ENCODE results near the gene SLC8A3.

Gene SLC8A3

GRCh38 chr14:70008284-70009262 lies 180.2 kb downstream of the SLC8A3 start:
- WGBS = 65% methylated on average over 6 of the region's 6 CpGs
- Histone ChIP-seq H3K4me1 (ENCODE audit: insufficient read depth, low read length) (peaks cover 13% of the 10 kb centered on the region), H3K27ac (ENCODE audit: low read depth, low read length) (0 out of 2 replicates have a peak overlapping the region, but pooled peaks have one; percentile 9), H3K9me3 (ENCODE audit: insufficient read depth, low read depth, low read length) (no peaks in the 10 kb centered on the region), H3K27me3 (ENCODE audit: insufficient read depth, low read length) (no peaks in the 10 kb centered on the region), H3K36me3 (ENCODE audit: insufficient read depth, low read length) (no peaks in the 10 kb centered on the region), H3K4me3 (ENCODE audit: low read length) (no peak overlapping the region), H3K9ac (ENCODE audit: low read depth, low read length) (no peak overlapping the region)

GRCh38 chr14:70006699-70007098 lies 182.1 kb downstream of the SLC8A3 start:
- no peak overlapping the region for H3K4me3 ChIP-seq (ENCODE audit: low read length)
- 92% methylated on average over 6 of the region's 6 CpGs for WGBS
- no peak overlapping the region for H3K27ac ChIP-seq (ENCODE audit: low read depth, low read length)
- H3K27me3 ChIP-seq (ENCODE audit: insufficient read depth, low read length) = no peaks in the 10 kb centered on the region
- peaks cover 13% of the 10 kb centered on the region for H3K4me1 ChIP-seq (ENCODE audit: insufficient read depth, low read length)
- H3K9me3 ChIP-seq (ENCODE audit: insufficient read depth, low read depth, low read length) = no peaks in the 10 kb centered on the region
- no peaks in the 10 kb centered on the region for H3K36me3 ChIP-seq (ENCODE audit: insufficient read depth, low read length)
- H3K9ac ChIP-seq (ENCODE audit: low read depth, low read length) = no peak overlapping the region

- Histone ChIP-seq H3K9me3 (ENCODE audit: insufficient read depth, low read depth, low read length) (no peaks in the 10 kb centered on the region), H3K4me1 (ENCODE audit: insufficient read depth, low read length) (peaks cover 13% of the 10 kb centered on the region), H3K27ac (ENCODE audit: low read depth, low read length) (no peak overlapping the region), H3K4me3 (ENCODE audit: low read length) (no peak overlapping the region), H3K9ac (ENCODE audit: low read depth, low read length) (no peak overlapping the region), H3K36me3 (ENCODE audit: insufficient read depth, low read length) (no peaks in the 10 kb centered on the region), H3K27me3 (ENCODE audit: insufficient read depth, low read length) (no peaks in the 10 kb centered on the region)
- WGBS = 88% methylated on average over 5 of the region's 5 CpGs
These were observed 183.4 kb downstream of the SLC8A3 start for GRCh38 chr14:70005281-70005805.

GRCh38 chr14:70004791-70005190 lies 184.0 kb downstream of the SLC8A3 start:
- H3K36me3 ChIP-seq (ENCODE audit: insufficient read depth, low read length) = no peaks in the 10 kb centered on the region
- H3K9me3 ChIP-seq (ENCODE audit: insufficient read depth, low read depth, low read length) = no peaks in the 10 kb centered on the region
- H3K4me3 ChIP-seq (ENCODE audit: low read length) = no peak overlapping the region
- H3K27me3 ChIP-seq (ENCODE audit: insufficient read depth, low read length) = no peaks in the 10 kb centered on the region
- H3K4me1 ChIP-seq (ENCODE audit: insufficient read depth, low read length) = peaks cover 13% of the 10 kb centered on the region
- no peak overlapping the region for H3K9ac ChIP-seq (ENCODE audit: low read depth, low read length)
- 92% methylated on average over 2 of the region's 2 CpGs for WGBS
- H3K27ac ChIP-seq (ENCODE audit: low read depth, low read length) = no peak overlapping the region

GRCh38 chr14:70002589-70003346 lies 186.0 kb downstream of the SLC8A3 start:
- peaks cover 5% of the 10 kb centered on the region; the same call in 1 of the 2 replicates for H3K4me1 ChIP-seq (ENCODE audit: insufficient read depth, low read length)
- WGBS = 95% methylated on average over 6 of the region's 6 CpGs
- H3K36me3 ChIP-seq (ENCODE audit: insufficient read depth, low read length) = no peaks in the 10 kb centered on the region
- no peaks in the 10 kb centered on the region for H3K27me3 ChIP-seq (ENCODE audit: insufficient read depth, low read length)
- H3K4me3 ChIP-seq (ENCODE audit: low read length) = no peak overlapping the region
- H3K9me3 ChIP-seq (ENCODE audit: insufficient read depth, low read depth, low read length) = no peaks in the 10 kb centered on the region
- H3K27ac ChIP-seq (ENCODE audit: low read depth, low read length) = no peak overlapping the region
- no peak overlapping the region for H3K9ac ChIP-seq (ENCODE audit: low read depth, low read length)

GRCh38 chr14:70000601-70001000 lies 188.2 kb downstream of the SLC8A3 start:
- Histone ChIP-seq H3K4me3 (ENCODE audit: low read length) (no peak overlapping the region), H3K9ac (ENCODE audit: low read depth, low read length) (no peak overlapping the region), H3K27me3 (ENCODE audit: insufficient read depth, low read length) (no peaks in the 10 kb centered on the region), H3K27ac (ENCODE audit: low read depth, low read length) (no peak overlapping the region), H3K4me1 (ENCODE audit: insufficient read depth, low read length) (peaks cover 4% of the 10 kb centered on the region; the same call in 1 of the 2 replicates), H3K9me3 (ENCODE audit: insufficient read depth, low read depth, low read length) (no peaks in the 10 kb centered on the region), H3K36me3 (ENCODE audit: insufficient read depth, low read length) (no peaks in the 10 kb centered on the region)
- 95% methylated on average over 7 of the region's 7 CpGs for WGBS

- Histone ChIP-seq H3K4me1 (ENCODE audit: insufficient read depth, low read length) (no peaks in the 10 kb centered on the region), H3K9ac (ENCODE audit: low read depth, low read length) (no peak overlapping the region), H3K27me3 (ENCODE audit: insufficient read depth, low read length) (no peaks in the 10 kb centered on the region), H3K27ac (ENCODE audit: low read depth, low read length) (no peak overlapping the region), H3K9me3 (ENCODE audit: insufficient read depth, low read depth, low read length) (no peaks in the 10 kb centered on the region), H3K36me3 (ENCODE audit: insufficient read depth, low read length) (no peaks in the 10 kb centered on the region), H3K4me3 (ENCODE audit: low read length) (no peak overlapping the region)
- 79% methylated on average over 9 of the region's 10 CpGs for whole genome bisulfite sequencing
These were observed 189.5 kb downstream of the SLC8A3 start for GRCh38 chr14:69999261-69999674.

- Histone ChIP-seq H3K4me1 (ENCODE audit: insufficient read depth, low read length) (no peaks in the 10 kb centered on the region), H3K27ac (ENCODE audit: low read depth, low read length) (no peak overlapping the region), H3K27me3 (ENCODE audit: insufficient read depth, low read length) (no peaks in the 10 kb centered on the region), H3K9me3 (ENCODE audit: insufficient read depth, low read depth, low read length) (no peaks in the 10 kb centered on the region), H3K9ac (ENCODE audit: low read depth, low read length) (no peak overlapping the region), H3K36me3 (ENCODE audit: insufficient read depth, low read length) (no peaks in the 10 kb centered on the region), H3K4me3 (ENCODE audit: low read length) (no peak overlapping the region)
- WGBS = 95% methylated on average over 5 of the region's 5 CpGs
These were observed 190.9 kb downstream of the SLC8A3 start for GRCh38 chr14:69997849-69998248.

- no peak overlapping the region for H3K27ac ChIP-seq (ENCODE audit: low read depth, low read length)
- no peaks in the 10 kb centered on the region for H3K36me3 ChIP-seq (ENCODE audit: insufficient read depth, low read length)
- WGBS = 100% methylated on average over 1 of the region's 1 CpG
- H3K4me1 ChIP-seq (ENCODE audit: insufficient read depth, low read length) = no peaks in the 10 kb centered on the region
- no peaks in the 10 kb centered on the region for H3K27me3 ChIP-seq (ENCODE audit: insufficient read depth, low read length)
- no peak overlapping the region for H3K4me3 ChIP-seq (ENCODE audit: low read length)
- H3K9me3 ChIP-seq (ENCODE audit: insufficient read depth, low read depth, low read length) = no peaks in the 10 kb centered on the region
- no peak overlapping the region for H3K9ac ChIP-seq (ENCODE audit: low read depth, low read length)
These were observed 192.5 kb downstream of the SLC8A3 start for GRCh38 chr14:69996216-69996615.
